Measurements from ENCODE around the gene PPP1R12B.
"Not testable (repeated sequence)": the region's sequence is repeated elsewhere in the genome, so short reads cannot be mapped to it uniquely, and the experiment has no call there.

Gene PPP1R12B

GRCh38 chr1:202430111-202430510 is 81.6 kb downstream of the PPP1R12B start:
- not testable (repeated sequence) for H3K4me3 ChIP-seq (ENCODE audit: low read length); H3K9me3 ChIP-seq (ENCODE audit: control insufficient read depth, low read length); H3K27me3 ChIP-seq (replicated peaks; ENCODE audit: control insufficient read depth, insufficient read depth, low read length); H3K9ac ChIP-seq (ENCODE audit: low read length); DNase-seq (ENCODE audit: low read depth); H3K4me1 ChIP-seq (ENCODE audit: control insufficient read depth, insufficient read depth, low read length)
- H3K36me3 ChIP-seq (ENCODE audit: control insufficient read depth, insufficient read depth, low read length, severe bottlenecking): peaks cover 47% of the 10 kb centered on the region

- DNase-seq (ENCODE audit: low read depth); H3K4me3 ChIP-seq (ENCODE audit: low read length); H3K27me3 ChIP-seq (replicated peaks; ENCODE audit: control insufficient read depth, insufficient read depth, low read length); H3K4me1 ChIP-seq (ENCODE audit: control insufficient read depth, insufficient read depth, low read length); H3K9ac ChIP-seq (ENCODE audit: low read length); H3K9me3 ChIP-seq (ENCODE audit: control insufficient read depth, low read length): not testable (repeated sequence)
- peaks cover 57% of the 10 kb centered on the region for H3K36me3 ChIP-seq (ENCODE audit: control insufficient read depth, insufficient read depth, low read length, severe bottlenecking)
These were observed 83.8 kb downstream of the PPP1R12B start for GRCh38 chr1:202432338-202432737.

- H3K4me1 ChIP-seq (ENCODE audit: control insufficient read depth, insufficient read depth, low read length): peaks cover 8% of the 10 kb centered on the region
- H3K4me3 ChIP-seq (ENCODE audit: low read length): no peak overlapping the region
- peaks cover 62% of the 10 kb centered on the region for H3K36me3 ChIP-seq (ENCODE audit: control insufficient read depth, insufficient read depth, low read length, severe bottlenecking)
- no peaks in the 10 kb centered on the region for H3K27me3 ChIP-seq (replicated peaks; ENCODE audit: control insufficient read depth, insufficient read depth, low read length)
- H3K9me3 ChIP-seq (ENCODE audit: control insufficient read depth, low read length): no peaks in the 10 kb centered on the region
- no peak for DNase-seq (ENCODE audit: low read depth)
- H3K9ac ChIP-seq (ENCODE audit: low read length): no peak overlapping the region
These were observed 84.9 kb downstream of the PPP1R12B start for GRCh38 chr1:202433155-202434043.

GRCh38 chr1:202434059-202434458 is 85.6 kb downstream of the PPP1R12B start:
- H3K4me1 ChIP-seq (ENCODE audit: control insufficient read depth, insufficient read depth, low read length): peaks cover 5% of the 10 kb centered on the region
- no peak for DNase-seq (ENCODE audit: low read depth)
- peaks cover 69% of the 10 kb centered on the region for H3K36me3 ChIP-seq (ENCODE audit: control insufficient read depth, insufficient read depth, low read length, severe bottlenecking)
- no peaks in the 10 kb centered on the region for H3K27me3 ChIP-seq (replicated peaks; ENCODE audit: control insufficient read depth, insufficient read depth, low read length)
- no peaks in the 10 kb centered on the region for H3K9me3 ChIP-seq (ENCODE audit: control insufficient read depth, low read length)
- H3K9ac ChIP-seq (ENCODE audit: low read length): no peak overlapping the region
- no peak overlapping the region for H3K4me3 ChIP-seq (ENCODE audit: low read length)

- Histone ChIP-seq H3K4me1 (ENCODE audit: control insufficient read depth, insufficient read depth, low read length) (no peaks in the 10 kb centered on the region), H3K27me3 (replicated peaks; ENCODE audit: control insufficient read depth, insufficient read depth, low read length) (no peaks in the 10 kb centered on the region), H3K4me3 (ENCODE audit: low read length) (no peak overlapping the region), H3K9me3 (ENCODE audit: control insufficient read depth, low read length) (no peaks in the 10 kb centered on the region), H3K9ac (ENCODE audit: low read length) (no peak overlapping the region), H3K36me3 (ENCODE audit: control insufficient read depth, insufficient read depth, low read length, severe bottlenecking) (peaks cover 85% of the 10 kb centered on the region)
- DNase-seq (ENCODE audit: low read depth): no peak
These were observed 90.1 kb downstream of the PPP1R12B start for GRCh38 chr1:202438393-202439174.

- Histone ChIP-seq H3K9me3 (ENCODE audit: control insufficient read depth, low read length) (no peaks in the 10 kb centered on the region), H3K4me3 (ENCODE audit: low read length) (no peak overlapping the region), H3K4me1 (ENCODE audit: control insufficient read depth, insufficient read depth, low read length) (no peaks in the 10 kb centered on the region), H3K36me3 (ENCODE audit: control insufficient read depth, insufficient read depth, low read length, severe bottlenecking) (peaks cover 82% of the 10 kb centered on the region), H3K9ac (ENCODE audit: low read length) (no peak overlapping the region), H3K27me3 (replicated peaks; ENCODE audit: control insufficient read depth, insufficient read depth, low read length) (no peaks in the 10 kb centered on the region)
- DNase-seq (ENCODE audit: low read depth): no peak
These were observed 90.8 kb downstream of the PPP1R12B start for GRCh38 chr1:202439308-202439707.

GRCh38 chr1:202448140-202448539 is 99.6 kb downstream of the PPP1R12B start:
- H3K4me1 ChIP-seq (ENCODE audit: control insufficient read depth, insufficient read depth, low read length); H3K4me3 ChIP-seq (ENCODE audit: low read length); DNase-seq (ENCODE audit: low read depth); H3K9ac ChIP-seq (ENCODE audit: low read length); H3K9me3 ChIP-seq (ENCODE audit: control insufficient read depth, low read length); H3K27me3 ChIP-seq (replicated peaks; ENCODE audit: control insufficient read depth, insufficient read depth, low read length): not testable (repeated sequence)
- peaks cover 43% of the 10 kb centered on the region for H3K36me3 ChIP-seq (ENCODE audit: control insufficient read depth, insufficient read depth, low read length, severe bottlenecking)

GRCh38 chr1:202451641-202452040 is 103.1 kb downstream of the PPP1R12B start:
- H3K4me3 ChIP-seq (ENCODE audit: low read length); H3K4me1 ChIP-seq (ENCODE audit: control insufficient read depth, insufficient read depth, low read length); H3K9ac ChIP-seq (ENCODE audit: low read length); H3K27me3 ChIP-seq (replicated peaks; ENCODE audit: control insufficient read depth, insufficient read depth, low read length); DNase-seq (ENCODE audit: low read depth); H3K9me3 ChIP-seq (ENCODE audit: control insufficient read depth, low read length): not testable (repeated sequence)
- H3K36me3 ChIP-seq (ENCODE audit: control insufficient read depth, insufficient read depth, low read length, severe bottlenecking): peaks cover 24% of the 10 kb centered on the region

- peaks cover 2% of the 10 kb centered on the region for H3K4me1 ChIP-seq (ENCODE audit: control insufficient read depth, insufficient read depth, low read length)
- H3K27me3 ChIP-seq (replicated peaks; ENCODE audit: control insufficient read depth, insufficient read depth, low read length): no peaks in the 10 kb centered on the region
- H3K9ac ChIP-seq (ENCODE audit: low read length): no peak overlapping the region
- no peak overlapping the region for H3K4me3 ChIP-seq (ENCODE audit: low read length)
- peaks cover 24% of the 10 kb centered on the region for H3K36me3 ChIP-seq (ENCODE audit: control insufficient read depth, insufficient read depth, low read length, severe bottlenecking)
- DNase-seq (ENCODE audit: low read depth): no peak
- no peaks in the 10 kb centered on the region for H3K9me3 ChIP-seq (ENCODE audit: control insufficient read depth, low read length)
These were observed 104.0 kb downstream of the PPP1R12B start for GRCh38 chr1:202452508-202452907.

- not testable (repeated sequence) for H3K36me3 ChIP-seq (ENCODE audit: control insufficient read depth, insufficient read depth, low read length, severe bottlenecking); H3K9ac ChIP-seq (ENCODE audit: low read length); H3K27me3 ChIP-seq (replicated peaks; ENCODE audit: control insufficient read depth, insufficient read depth, low read length); H3K4me3 ChIP-seq (ENCODE audit: low read length); H3K9me3 ChIP-seq (ENCODE audit: control insufficient read depth, low read length)
- DNase-seq (ENCODE audit: low read depth): peak; percentile 85
- peaks cover 12% of the 10 kb centered on the region for H3K4me1 ChIP-seq (ENCODE audit: control insufficient read depth, insufficient read depth, low read length)
These were observed 108.1 kb downstream of the PPP1R12B start for GRCh38 chr1:202456372-202457169.

GRCh38 chr1:202458651-202459050 is 110.2 kb downstream of the PPP1R12B start:
- H3K9me3 ChIP-seq (ENCODE audit: control insufficient read depth, low read length); H3K36me3 ChIP-seq (ENCODE audit: control insufficient read depth, insufficient read depth, low read length, severe bottlenecking); H3K4me3 ChIP-seq (ENCODE audit: low read length); H3K9ac ChIP-seq (ENCODE audit: low read length); H3K27me3 ChIP-seq (replicated peaks; ENCODE audit: control insufficient read depth, insufficient read depth, low read length); DNase-seq (ENCODE audit: low read depth): not testable (repeated sequence)
- H3K4me1 ChIP-seq (ENCODE audit: control insufficient read depth, insufficient read depth, low read length): peaks cover 12% of the 10 kb centered on the region

Measured in adipocyte (in vitro differentiated cells).